HepG2 (cell line): ENCODE data around the gene VWC2L. TPM values are rescaled to one million over a fixed set of nuclear protein-coding genes. Genes with fewer than 3 reads are reported as not detected.

Experiments
- ATAD3A ChIP-seq: sonication (generic); formaldehyde crosslinking; IDR thresholded peaks from 2 replicates; pipeline ENCODE4 v1.4.0; 2020; ENCODE audit warnings: missing genetic modification reagents
- HES4 ChIP-seq: sonication (generic); formaldehyde crosslinking; IDR thresholded peaks from 2 replicates; pipeline ENCODE4 v1.9.0; 2021; ENCODE audit warnings: mild to moderate bottlenecking, missing genetic modification reagents, borderline replicate concordance
- KDM1A ChIP-seq: IDR thresholded peaks from 2 replicates; pipeline ENCODE4 v1.6.1; 2016; ENCODE audit warnings: missing compliant biosample characterization
- KIAA2018 ChIP-seq: sonication (generic); formaldehyde crosslinking; IDR thresholded peaks from 2 replicates; pipeline ENCODE4 v1.5.0; 2020; ENCODE audit warnings: mild to moderate bottlenecking, missing genetic modification reagents, borderline replicate concordance
- LRRFIP1 ChIP-seq: sonication (generic); formaldehyde crosslinking; conservative IDR thresholded peaks from 2 replicates; pipeline ENCODE4 v1.4.0; 2020; ENCODE audit warnings: missing genetic modification reagents
- MXD1 ChIP-seq: sonication (generic); formaldehyde crosslinking; IDR thresholded peaks from 2 replicates; pipeline ENCODE4 v1.4.0; 2020; ENCODE audit warnings: mild to moderate bottlenecking, missing genetic modification reagents
- MYPOP ChIP-seq: sonication (generic); formaldehyde crosslinking; IDR thresholded peaks from 2 replicates; pipeline ENCODE4 v1.8.1; 2023; ENCODE audit warnings: mild to moderate bottlenecking, moderate library complexity, missing genetic modification reagents
- RAD51 ChIP-seq: fragments of 450-650 bp; IDR thresholded peaks from 2 replicates; pipeline ENCODE4 v1.6.1; 2016; ENCODE audit warnings: borderline replicate concordance
- RXRA ChIP-seq: sonication (generic); formaldehyde crosslinking; IDR thresholded peaks from 2 replicates; pipeline ENCODE4 v1.5.1; 2020; ENCODE audit warnings: missing genetic modification reagents
- TSC22D2 ChIP-seq: sonication (generic); formaldehyde crosslinking; IDR thresholded peaks from 2 replicates; pipeline ENCODE4 v1.5.1; 2020; ENCODE audit warnings: missing genetic modification reagents, mild to moderate bottlenecking, borderline replicate concordance
- ZBTB25 ChIP-seq: IDR thresholded peaks from 2 replicates; pipeline ENCODE4 v1.6.1; 2018; ENCODE audit warnings: missing genetic modification reagents
- ZNF263 ChIP-seq: sonication (generic); formaldehyde crosslinking; IDR thresholded peaks from 2 replicates; pipeline ENCODE4 v1.4.0; 2020; ENCODE audit warnings: missing genetic modification reagents
- ZNF430 ChIP-seq: sonication (generic); formaldehyde crosslinking; IDR thresholded peaks from 2 replicates; pipeline ENCODE4 v1.9.0; 2021; ENCODE audit warnings: mild to moderate bottlenecking, missing genetic modification reagents
- ZNF878 ChIP-seq: sonication (generic); formaldehyde crosslinking; IDR thresholded peaks from 2 replicates; pipeline ENCODE4 v1.8.1; 2023; ENCODE audit warnings: mild to moderate bottlenecking, missing genetic modification reagents, moderate library complexity
- polyA plus RNA-seq, 8 experiments: library from polyadenylated mRNA; depleted of rRNA in 3 of 8; stranded (reverse) in 7 of 8; unstranded in 1 of 8; fragments of >200 nt; fragmentation: Illumina TruSeq in 4 of 8; extraction: Trizol in 4 of 8; gene quantifications; 2 replicates each; pipeline versions ENCODE4 v1.2.1 to v1.2.3, GENCODE V29; 2011 to 2016; ENCODE audit warnings: low read depth in 4 of 8, missing spikeins in 1 of 8, mixed read lengths in 1 of 8; ENCODE audit not compliant: insufficient read depth in 1 of 8
- total RNA-seq, 5 experiments: library from RNA; depleted of rRNA; stranded (reverse); fragments of >200 nt; fragmentation: Illumina TruSeq; extraction: Trizol; gene quantifications; 2 replicates each; pipeline ENCODE4 v1.2.3, GENCODE V29; 2016; ENCODE audit warnings: low read depth in 1 of 5

The VWC2L gene
- total and polyA plus RNA-seq, 2 of the 13 experiments (the other 11 are each of a cell fraction or from before 2014, with no cell fraction given), result not detected

- TF ChIP-seq KIAA2018 (CRISPR knock-in tag) (no peak), ZNF263 (CRISPR knock-in tag) (peak; percentile 76), ZNF878 (peak; percentile 93), MXD1 (CRISPR knock-in tag) (peak; percentile 77; the same call in 1 of the 2 replicates), MYPOP (CRISPR knock-in tag) (peak; percentile 86), RAD51 (no peak), ZBTB25 (CRISPR knock-in tag) (peak; percentile 97), ATAD3A (0 out of 2 replicates have a peak, but pooled peaks have one; percentile 89), LRRFIP1 (CRISPR knock-in tag) (peak; percentile 96), HES4 (CRISPR knock-in tag) (peak; percentile 80; the same call in 1 of the 2 replicates), KDM1A (CRISPR knock-in tag) (no peak), TSC22D2 (CRISPR knock-in tag) (peak; percentile 98), ZNF430 (CRISPR knock-in tag) (peak; percentile 90), RXRA (CRISPR knock-in tag) (no peak)
Measured at GRCh38 chr2:214410918-214411554, at the start of gene VWC2L (continued).
